Measurements from ENCODE around the gene AGPAT4. TPM values are rescaled to one million over a fixed set of nuclear protein-coding genes. Genes with fewer than 3 reads are reported as not detected.

The AGPAT4 gene
- total RNA-seq, 1 donor from 2014 or later = 24.4 TPM

DNA sequence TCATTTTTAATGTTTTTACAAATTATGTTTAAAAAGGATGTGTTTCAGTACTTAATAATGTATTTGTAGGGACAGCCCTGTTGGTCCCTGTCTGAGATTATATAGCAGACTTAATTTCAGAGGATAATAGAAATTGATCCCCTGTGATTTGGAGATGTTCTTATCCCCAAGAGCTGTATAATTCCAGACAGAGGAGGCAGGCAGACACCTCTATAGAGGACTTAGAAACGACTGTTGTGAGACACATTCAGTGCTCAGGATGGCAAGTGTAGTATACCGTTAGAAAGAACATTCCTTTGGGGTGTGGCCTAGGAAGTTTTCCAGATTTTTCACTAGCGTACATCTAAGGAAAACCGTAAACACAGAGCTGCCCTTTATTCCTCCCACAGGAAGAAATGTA is 164.5 kb downstream of the AGPAT4 start:
- H3K9me3 Mint-ChIP-seq = no peaks in the 10 kb centered on the region
- TF ChIP-seq, protein P1, sequence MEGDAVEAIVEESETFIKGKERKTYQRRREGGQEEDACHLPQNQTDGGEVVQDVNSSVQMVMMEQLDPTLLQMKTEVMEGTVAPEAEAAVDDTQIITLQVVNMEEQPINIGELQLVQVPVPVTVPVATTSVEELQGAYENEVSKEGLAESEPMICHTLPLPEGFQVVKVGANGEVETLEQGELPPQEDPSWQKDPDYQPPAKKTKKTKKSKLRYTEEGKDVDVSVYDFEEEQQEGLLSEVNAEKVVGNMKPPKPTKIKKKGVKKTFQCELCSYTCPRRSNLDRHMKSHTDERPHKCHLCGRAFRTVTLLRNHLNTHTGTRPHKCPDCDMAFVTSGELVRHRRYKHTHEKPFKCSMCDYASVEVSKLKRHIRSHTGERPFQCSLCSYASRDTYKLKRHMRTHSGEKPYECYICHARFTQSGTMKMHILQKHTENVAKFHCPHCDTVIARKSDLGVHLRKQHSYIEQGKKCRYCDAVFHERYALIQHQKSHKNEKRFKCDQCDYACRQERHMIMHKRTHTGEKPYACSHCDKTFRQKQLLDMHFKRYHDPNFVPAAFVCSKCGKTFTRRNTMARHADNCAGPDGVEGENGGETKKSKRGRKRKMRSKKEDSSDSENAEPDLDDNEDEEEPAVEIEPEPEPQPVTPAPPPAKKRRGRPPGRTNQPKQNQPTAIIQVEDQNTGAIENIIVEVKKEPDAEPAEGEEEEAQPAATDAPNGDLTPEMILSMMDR (conservative IDR thresholded peaks at IDR 0.05) = no peak
- DNase-seq (ENCODE audit: extremely low spot score, unreplicated experiment) = no peak
- H3K4me3 Mint-ChIP-seq = no peak overlapping the region
- H3K4me1 Mint-ChIP-seq (ENCODE audit: unreplicated experiment) = no peaks in the 10 kb centered on the region
- peaks cover 40% of the 10 kb centered on the region for H3K36me3 Mint-ChIP-seq
- H3K27me3 Mint-ChIP-seq = no peaks in the 10 kb centered on the region
- no peak overlapping the region for H3K27ac Mint-ChIP-seq

DNA sequence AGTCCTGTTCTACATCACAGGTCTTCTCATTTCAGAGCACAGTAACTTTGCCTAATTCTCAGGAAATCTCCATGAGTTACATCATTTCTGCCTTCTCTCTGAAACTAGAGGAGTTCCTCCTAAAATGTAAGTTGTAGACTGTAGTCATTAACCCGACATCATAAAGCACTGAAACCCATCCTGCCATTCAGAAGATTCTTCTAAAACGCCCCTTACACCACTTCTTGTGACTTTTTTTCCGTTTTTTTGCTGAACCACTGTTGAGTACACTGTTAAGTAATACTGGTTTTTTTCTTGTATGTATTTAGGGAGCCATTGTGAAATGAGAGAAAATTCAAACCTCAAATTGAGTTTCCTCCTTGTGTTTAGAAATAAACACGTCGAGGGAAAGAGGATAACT is 164.9 kb downstream of the AGPAT4 start:
- DNase-seq (ENCODE audit: extremely low spot score, unreplicated experiment) = no peak
- no peak overlapping the region for H3K27ac Mint-ChIP-seq
- TF ChIP-seq, protein P1 (conservative IDR thresholded peaks at IDR 0.05) = no peak
- H3K9me3 Mint-ChIP-seq = no peaks in the 10 kb centered on the region
- H3K4me1 Mint-ChIP-seq (ENCODE audit: unreplicated experiment) = no peaks in the 10 kb centered on the region
- peaks cover 41% of the 10 kb centered on the region for H3K36me3 Mint-ChIP-seq
- no peaks in the 10 kb centered on the region for H3K27me3 Mint-ChIP-seq
- no peak overlapping the region for H3K4me3 Mint-ChIP-seq

DNA sequence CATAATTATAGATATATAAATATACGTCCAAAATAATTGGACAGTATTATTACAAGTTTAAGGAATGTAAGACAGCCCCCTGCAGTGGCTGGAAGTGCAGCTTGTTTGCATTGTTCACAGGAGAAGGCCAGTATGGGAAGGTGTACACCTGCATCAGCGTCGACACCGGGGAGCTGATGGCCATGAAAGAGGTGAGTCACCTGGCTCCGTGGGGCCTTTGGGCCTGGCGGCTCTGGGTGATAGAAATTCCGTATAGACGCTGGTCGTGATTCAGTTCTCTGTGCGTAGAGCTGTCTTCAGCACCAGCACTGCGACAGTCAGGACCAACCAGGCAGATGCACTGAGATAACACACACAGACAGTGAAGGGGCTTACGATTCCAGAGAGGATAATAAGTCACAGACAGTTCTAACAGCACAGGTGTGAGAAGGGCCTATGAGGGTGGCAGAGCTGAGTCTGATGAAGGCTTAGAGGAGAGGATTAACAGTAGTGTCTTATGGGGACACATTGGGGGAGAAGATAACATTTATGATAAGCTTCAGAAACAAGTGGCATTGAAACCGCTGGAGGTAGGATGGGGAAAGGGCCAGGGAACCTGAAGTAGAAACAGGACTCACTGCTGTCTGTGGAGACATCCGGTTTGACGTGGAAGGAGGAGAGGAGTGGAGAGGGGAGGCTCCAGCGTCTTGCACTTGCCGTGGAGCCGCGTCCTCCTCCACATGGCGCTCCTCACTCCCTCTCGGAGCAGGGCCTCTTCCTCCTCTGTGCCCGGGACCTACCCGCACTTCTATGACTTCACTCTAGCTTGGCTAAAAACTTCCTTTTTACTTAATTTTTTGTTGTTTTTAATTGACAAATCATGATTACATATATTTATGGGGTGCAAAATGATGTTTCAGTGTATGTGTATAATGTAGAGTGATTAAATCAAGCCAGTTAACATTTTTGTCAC is 165.8 kb downstream of the AGPAT4 start:
- peaks cover 46% of the 10 kb centered on the region for H3K36me3 Mint-ChIP-seq
- no peaks in the 10 kb centered on the region for H3K27me3 Mint-ChIP-seq
- DNase-seq (ENCODE audit: extremely low spot score, unreplicated experiment) = no peak
- TF ChIP-seq, protein P1 (conservative IDR thresholded peaks at IDR 0.05) = no peak
- H3K9me3 Mint-ChIP-seq = no peaks in the 10 kb centered on the region
- no peaks in the 10 kb centered on the region for H3K4me1 Mint-ChIP-seq (ENCODE audit: unreplicated experiment)
- H3K4me3 Mint-ChIP-seq = no peak overlapping the region
- H3K27ac Mint-ChIP-seq = no peak overlapping the region

DNA sequence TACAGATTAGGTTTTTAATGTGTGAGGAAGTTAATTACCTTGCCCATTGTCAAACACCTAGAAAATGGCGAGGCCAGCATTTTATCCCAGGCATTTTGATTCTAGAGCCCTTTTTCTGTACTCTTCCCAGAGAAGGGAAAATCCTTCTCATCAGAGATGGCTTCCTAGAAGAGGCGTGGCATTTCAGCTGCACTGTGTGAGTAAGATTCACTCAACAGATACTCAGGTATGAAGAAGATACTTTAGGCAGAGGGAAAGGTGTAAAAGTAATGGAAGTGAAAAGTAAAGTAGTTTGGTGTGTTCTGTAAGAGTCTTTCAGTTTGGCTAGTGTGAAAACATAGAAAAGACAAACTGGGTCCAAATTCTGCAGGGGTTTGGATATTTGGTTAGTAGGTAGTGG is 168.5 kb downstream of the AGPAT4 start:
- no peak for DNase-seq (ENCODE audit: extremely low spot score, unreplicated experiment)
- Mint-ChIP-seq H3K4me3 (no peak overlapping the region), H3K36me3 (peaks cover 40% of the 10 kb centered on the region), H3K27me3 (no peaks in the 10 kb centered on the region), H3K9me3 (no peaks in the 10 kb centered on the region), H3K4me1 (ENCODE audit: unreplicated experiment) (no peaks in the 10 kb centered on the region), H3K27ac (no peak overlapping the region)
- TF ChIP-seq, protein P1 (conservative IDR thresholded peaks at IDR 0.05) = no peak

DNA sequence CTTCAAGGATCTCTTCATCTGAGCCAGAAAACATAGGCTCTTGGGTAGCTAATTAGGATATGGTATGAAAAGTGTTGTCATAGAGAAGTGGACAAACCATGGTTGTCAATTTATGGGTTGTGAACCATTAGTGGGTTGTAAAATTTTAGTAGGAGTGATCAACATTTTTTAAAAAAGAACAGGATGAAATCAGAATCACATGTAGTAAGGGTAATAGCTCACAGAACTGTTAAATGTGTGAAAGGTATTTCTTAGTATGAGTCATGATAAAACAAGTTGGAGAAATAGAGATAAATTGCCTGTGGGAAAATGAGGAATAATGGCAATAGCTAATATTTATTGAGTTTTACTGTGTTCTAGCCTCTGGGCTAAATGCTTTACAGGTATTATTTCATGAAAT is 168.9 kb downstream of the AGPAT4 start:
- no peaks in the 10 kb centered on the region for H3K4me1 Mint-ChIP-seq (ENCODE audit: unreplicated experiment)
- TF ChIP-seq, protein P1 (conservative IDR thresholded peaks at IDR 0.05) = no peak
- peaks cover 36% of the 10 kb centered on the region for H3K36me3 Mint-ChIP-seq
- H3K4me3 Mint-ChIP-seq = no peak overlapping the region
- no peaks in the 10 kb centered on the region for H3K9me3 Mint-ChIP-seq
- no peaks in the 10 kb centered on the region for H3K27me3 Mint-ChIP-seq
- DNase-seq (ENCODE audit: extremely low spot score, unreplicated experiment) = no peak
- H3K27ac Mint-ChIP-seq = no peak overlapping the region
